GM10266 (cell line): ENCODE results near the gene URM1.

ENCODE experiments used
- DNase-seq: peaks from one replicate; pipeline ENCODE4 v3.0.0; 2012; ENCODE audit errors: extremely low spot score
- CTCF ChIP-seq: IDR thresholded peaks from 2 replicates; pipeline ENCODE4 v1.5.1; 2012; ENCODE audit warnings: mild to moderate bottlenecking, low read depth; ENCODE audit not compliant: control insufficient read depth, insufficient read depth; ENCODE audit errors: missing control alignments

Gene URM1

GRCh38 chr9:128341435-128341849 lies 29.7 kb upstream of the URM1 start:
- peak; percentile 89 for DNase-seq
- peak; percentile 76 for TF ChIP-seq CTCF

GRCh38 chr9:128342971-128343680 lies 28.0 kb upstream of the URM1 start:
- TF ChIP-seq CTCF, result no peak
- no peak for DNase-seq

- no peak for TF ChIP-seq CTCF
- no peak for DNase-seq
These were observed 27.3 kb upstream of the URM1 start for GRCh38 chr9:128343855-128344254.

GRCh38 chr9:128344931-128345605 lies 26.1 kb upstream of the URM1 start:
- no peak for DNase-seq
- no peak for TF ChIP-seq CTCF

GRCh38 chr9:128349125-128349524 lies 22.0 kb upstream of the URM1 start:
- no peak for DNase-seq

GRCh38 chr9:128349772-128350171 lies 21.4 kb upstream of the URM1 start:
- no peak for DNase-seq
- no peak for TF ChIP-seq CTCF

More at GRCh38 chr9:128349125-128349524, 22.0 kb upstream of the URM1 start:
- TF ChIP-seq CTCF, result no peak

- DNase-seq, result no peak
- TF ChIP-seq CTCF, result no peak
These were observed 15.7 kb upstream of the URM1 start for GRCh38 chr9:128355451-128355850.
